GM21529 (cell line): ENCODE measurements around the gene SH2D3C.
A peak's percentile ranks its signal among the peaks of the same experiment; 100 is the strongest.

Experiments used
- ATAC-seq: cut with Tn5 transposase; IDR thresholded peaks from one replicate; pipeline ENCODE4 v1.9.1; 2021; ENCODE audit not compliant: unreplicated experiment

Gene SH2D3C

DNA sequence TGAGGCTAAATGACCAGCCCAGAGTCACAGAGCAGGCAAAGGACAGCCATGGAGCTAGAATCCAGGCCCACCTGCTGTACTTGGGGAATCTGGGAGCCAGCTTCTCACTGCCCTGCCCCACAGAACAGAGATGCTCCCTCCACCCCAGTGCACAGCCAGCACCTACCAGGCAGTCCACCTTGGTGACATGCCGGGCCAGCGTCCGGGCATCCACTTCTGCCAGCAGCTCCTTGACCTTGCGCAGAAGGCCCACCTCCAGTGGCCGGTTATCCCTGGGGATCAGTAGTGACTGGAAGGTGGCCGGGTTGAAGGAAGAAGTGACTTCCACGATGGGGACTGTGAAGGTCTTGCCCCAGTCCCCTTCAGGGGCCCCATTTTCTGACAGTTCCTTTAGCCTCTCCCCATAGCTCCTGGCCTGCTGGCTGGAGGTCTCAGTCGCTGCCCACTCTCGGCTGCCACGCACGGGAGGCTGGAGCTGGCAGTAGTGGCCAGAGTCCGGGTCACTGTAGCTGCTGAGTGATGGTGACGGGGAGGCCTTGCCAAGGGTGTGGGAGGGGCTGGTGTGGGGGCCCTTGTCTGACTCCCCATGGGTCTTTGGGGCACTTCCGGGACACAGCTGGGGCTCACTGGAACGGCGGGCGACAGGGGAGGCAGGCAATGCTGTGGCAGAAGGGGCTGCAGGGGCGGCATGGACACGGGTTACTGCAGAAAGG is 33.9 kb downstream of the SH2D3C start:
- no peak for ATAC-seq

GRCh38 chr9:127742435-127743088 is 35.9 kb downstream of the SH2D3C start:
- no peak for ATAC-seq

GRCh38 chr9:127741831-127742434 is 36.5 kb downstream of the SH2D3C start:
- no peak for ATAC-seq

DNA sequence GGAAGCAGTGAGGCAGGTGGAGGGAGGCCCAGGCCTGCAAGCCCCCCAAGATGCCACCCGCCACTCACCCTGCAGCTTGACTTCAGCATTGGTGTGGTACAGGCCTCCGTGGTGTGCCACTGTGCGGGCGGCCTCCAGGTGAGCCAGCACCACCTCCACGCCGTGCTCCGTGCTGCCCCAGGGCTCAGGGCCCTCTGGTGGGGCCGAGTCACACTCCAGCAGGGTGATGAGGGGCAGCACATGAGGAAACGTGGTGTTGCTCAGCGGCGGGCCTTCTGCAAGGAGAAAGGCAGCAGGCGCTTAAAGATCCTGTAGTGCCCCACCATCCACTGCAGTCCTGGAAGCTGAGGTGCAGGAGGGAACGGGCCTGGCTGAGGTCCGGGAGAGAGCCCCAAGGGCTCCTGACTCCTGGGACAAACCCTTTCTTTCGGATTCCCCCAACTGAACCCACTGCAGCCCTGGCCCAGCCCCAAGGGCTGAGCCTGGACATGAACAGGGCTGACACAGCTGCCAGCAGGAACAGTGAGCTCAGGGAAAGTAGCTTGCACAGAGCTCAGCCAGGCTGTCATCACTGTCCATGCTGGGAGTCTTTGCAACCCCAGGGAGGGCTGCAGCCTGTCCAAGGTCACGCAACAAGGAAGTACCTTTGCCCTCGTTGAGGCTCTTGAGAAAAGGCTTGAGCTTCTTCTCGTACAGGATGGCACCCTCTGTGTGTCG is 38.7 kb downstream of the SH2D3C start:
- ATAC-seq, result no peak

- ATAC-seq, result no peak
Observed at GRCh38 chr9:127738666-127739065, 39.8 kb downstream of the SH2D3C start.

GRCh38 chr9:127735530-127736185 is 42.8 kb downstream of the SH2D3C start:
- no peak for ATAC-seq

GRCh38 chr9:127734747-127735529 is 43.5 kb downstream of the SH2D3C start, which contains the start of gene TOR2A:
Gene TOR2A (minus strand): TSS chr9:127735294. CDS start chr9:127735270, 24 bp downstream.
- peak; percentile 83 for ATAC-seq

GRCh38 chr9:127734247-127734746 is 44.2 kb downstream of the SH2D3C start:
- no peak for ATAC-seq

DNA sequence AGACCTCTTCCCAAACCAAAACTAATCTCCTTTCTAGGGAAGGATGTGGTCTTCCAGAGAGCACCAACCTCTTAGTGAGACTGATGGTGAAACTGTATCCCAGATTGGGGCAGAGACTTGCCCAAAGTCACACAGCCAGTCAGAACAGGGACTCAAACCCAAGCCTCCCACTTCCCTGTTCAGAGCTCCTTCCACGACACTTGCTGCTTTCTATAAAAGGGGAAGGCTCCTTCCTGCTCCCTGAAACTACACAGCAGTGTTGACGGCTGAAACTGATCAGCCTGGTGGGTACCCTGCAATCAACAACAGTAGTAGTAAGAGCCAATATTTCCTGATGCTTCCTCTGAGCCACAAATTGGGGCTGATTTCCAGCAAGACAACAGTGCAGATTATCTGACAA is 44.9 kb downstream of the SH2D3C start:
- no peak for ATAC-seq

DNA sequence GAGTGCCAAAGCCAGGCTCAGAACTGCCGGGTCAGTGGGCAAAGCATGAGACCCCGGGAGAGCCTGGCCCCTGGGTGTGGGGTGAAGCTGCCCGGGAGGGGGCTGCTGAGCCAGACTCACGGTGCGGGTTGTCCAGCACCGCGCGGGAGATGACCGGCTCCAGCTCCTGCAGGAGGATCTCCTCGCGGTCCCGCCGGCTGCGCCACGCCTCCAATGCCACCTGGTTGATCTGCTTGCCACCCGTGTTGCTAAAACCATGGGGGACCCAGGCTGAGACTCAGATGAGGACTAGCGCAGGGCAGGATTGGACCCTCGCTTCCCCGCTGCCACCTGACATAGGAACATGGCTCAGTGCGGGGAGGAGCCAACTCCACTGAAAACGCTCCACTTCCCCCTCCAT is 46.0 kb downstream of the SH2D3C start:
- ATAC-seq, result no peak

GRCh38 chr9:127731938-127732337 is 46.5 kb downstream of the SH2D3C start:
- ATAC-seq, result no peak

DNA sequence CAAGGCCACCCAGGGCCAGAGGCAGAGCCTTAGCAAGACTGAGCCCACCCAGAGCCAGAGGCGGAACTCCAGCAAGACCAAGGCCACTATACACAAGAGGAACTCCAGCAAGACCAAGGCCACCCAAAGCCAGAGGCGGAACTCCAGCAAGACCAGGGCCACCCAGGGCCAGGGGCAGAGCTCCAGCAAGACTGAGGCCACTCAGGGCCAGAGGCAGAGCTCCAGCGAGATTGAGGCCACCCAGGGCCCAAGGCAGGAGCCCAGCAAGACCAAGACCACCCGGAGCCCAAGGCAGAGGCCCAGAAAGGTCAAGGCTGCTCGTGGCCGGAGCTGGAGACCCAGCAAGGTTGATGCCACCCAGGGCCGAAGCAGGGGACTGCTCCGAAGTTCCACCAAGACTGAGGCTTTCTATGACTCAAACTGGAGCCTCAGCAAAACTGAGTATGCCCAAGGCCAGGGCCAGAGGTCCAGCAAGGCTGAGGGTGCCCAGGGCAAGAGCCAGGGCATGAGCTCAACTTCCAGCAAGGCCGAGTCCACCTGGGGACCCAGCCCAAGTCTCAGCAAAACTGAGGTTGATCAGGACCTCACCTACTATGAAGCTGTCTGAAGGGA is 47.6 kb downstream of the SH2D3C start:
- no peak for ATAC-seq

- no peak for ATAC-seq
Observed at GRCh38 chr9:127730262-127730661, 48.2 kb downstream of the SH2D3C start.

GRCh38 chr9:127729522-127730256 is 48.8 kb downstream of the SH2D3C start:
- no peak for ATAC-seq

DNA sequence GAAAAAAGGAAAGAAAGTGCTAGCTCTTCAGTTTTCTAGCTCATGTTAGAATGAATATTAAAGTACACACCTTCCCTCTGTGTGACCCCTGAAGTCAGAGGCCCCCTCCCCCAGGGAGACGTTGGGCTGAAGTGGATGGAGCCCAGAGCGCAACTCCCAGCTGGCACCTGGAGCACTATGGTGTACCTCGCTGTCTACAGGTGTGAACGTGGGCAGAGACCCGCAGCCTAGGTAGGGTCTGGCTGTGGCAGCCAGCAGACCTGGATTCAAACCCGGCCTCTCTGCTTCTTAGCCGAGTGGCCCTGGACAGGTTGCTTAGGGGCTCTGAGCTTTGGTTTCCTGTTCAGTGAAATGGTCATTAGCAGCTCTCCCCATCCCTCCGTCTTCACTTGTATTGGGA is 49.7 kb downstream of the SH2D3C start:
- ATAC-seq, result no peak

- no peak for ATAC-seq
Observed at GRCh38 chr9:127726871-127727270, 51.6 kb downstream of the SH2D3C start.

DNA sequence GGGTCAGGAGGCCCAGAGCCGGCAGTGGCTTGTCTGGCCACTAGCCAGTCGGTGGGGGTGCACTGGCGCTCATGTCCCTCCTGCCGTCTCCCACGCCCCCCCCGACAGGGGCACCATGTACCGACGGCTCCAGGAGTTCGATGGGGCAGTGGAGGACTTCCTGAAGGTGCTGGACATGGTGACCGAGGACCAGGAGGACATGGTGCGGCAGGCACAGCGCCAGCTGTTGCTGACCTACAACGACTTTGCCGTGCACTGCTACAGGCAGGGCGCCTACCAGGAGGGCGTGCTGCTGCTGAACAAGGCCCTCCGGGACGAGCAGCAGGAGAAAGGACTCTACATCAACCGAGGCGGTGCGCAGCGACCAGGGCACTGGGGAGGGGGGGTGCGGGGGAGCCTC is 54.5 kb downstream of the SH2D3C start:
- no peak for ATAC-seq

GRCh38 chr9:127723444-127723843 is 55.0 kb downstream of the SH2D3C start:
- ATAC-seq, result no peak

DNA sequence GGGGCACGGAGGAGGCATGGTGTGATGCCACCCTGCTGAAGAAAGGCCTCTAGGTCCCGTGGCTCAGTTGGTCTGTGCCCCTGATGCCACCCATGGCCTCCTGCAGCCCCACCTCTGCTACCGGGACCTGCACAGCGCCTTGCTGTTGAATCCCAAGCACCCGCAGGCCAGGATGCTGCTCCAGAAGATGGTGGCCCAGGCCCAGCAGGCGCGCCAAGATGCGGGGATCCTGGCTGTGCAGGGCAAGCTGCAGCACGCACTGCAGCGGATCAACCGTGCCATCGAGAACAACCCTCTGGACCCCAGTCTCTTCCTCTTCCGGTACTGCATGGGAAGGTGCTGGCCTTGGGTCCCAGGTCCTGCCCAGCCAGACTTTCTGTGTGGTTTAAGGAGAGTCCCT is 55.5 kb downstream of the SH2D3C start:
- ATAC-seq, result no peak
